GM12873 (cell line): ENCODE results near the gene MAP3K15.

ENCODE experiments used
- TF ChIP-seq, protein P1 (sequence below): IDR thresholded peaks from 2 replicates; pipeline ENCODE4 v1.5.1; 2012; ENCODE audit warnings: low read depth, mild to moderate bottlenecking, moderate library complexity, low read length, control low read depth; ENCODE audit not compliant: insufficient read depth; ENCODE audit errors: missing control alignments

MAP3K15 gene

GRCh38 chrX:19334945-19335626 is 180.2 kb downstream of the MAP3K15 start:
- TF ChIP-seq, protein P1, sequence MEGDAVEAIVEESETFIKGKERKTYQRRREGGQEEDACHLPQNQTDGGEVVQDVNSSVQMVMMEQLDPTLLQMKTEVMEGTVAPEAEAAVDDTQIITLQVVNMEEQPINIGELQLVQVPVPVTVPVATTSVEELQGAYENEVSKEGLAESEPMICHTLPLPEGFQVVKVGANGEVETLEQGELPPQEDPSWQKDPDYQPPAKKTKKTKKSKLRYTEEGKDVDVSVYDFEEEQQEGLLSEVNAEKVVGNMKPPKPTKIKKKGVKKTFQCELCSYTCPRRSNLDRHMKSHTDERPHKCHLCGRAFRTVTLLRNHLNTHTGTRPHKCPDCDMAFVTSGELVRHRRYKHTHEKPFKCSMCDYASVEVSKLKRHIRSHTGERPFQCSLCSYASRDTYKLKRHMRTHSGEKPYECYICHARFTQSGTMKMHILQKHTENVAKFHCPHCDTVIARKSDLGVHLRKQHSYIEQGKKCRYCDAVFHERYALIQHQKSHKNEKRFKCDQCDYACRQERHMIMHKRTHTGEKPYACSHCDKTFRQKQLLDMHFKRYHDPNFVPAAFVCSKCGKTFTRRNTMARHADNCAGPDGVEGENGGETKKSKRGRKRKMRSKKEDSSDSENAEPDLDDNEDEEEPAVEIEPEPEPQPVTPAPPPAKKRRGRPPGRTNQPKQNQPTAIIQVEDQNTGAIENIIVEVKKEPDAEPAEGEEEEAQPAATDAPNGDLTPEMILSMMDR, result peak; percentile 74

DNA sequence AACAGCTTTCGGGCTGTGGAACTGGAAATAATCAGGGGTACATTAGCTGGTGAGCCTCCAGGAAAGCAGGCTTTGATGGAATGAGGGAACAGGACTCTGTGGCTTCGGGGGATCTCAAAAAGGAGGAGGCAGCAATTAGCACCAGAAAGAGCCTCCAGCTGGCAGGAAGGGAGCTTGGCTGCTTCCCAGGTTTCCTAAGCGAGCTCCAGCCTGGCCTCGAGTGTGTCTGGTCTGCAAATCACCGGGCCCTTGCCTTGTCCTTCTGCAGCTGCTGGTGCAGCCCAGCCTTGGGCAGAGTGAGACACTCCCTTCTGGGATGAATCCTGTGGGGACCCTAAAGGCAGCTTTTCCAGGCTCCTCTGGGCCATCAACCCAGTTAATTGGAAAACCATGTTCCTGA is 182.3 kb downstream of the MAP3K15 start:
- TF ChIP-seq, protein P1, result no peak

GRCh38 chrX:19331831-19332230 is 183.5 kb downstream of the MAP3K15 start:
- TF ChIP-seq, protein P1, result no peak

GRCh38 chrX:19326567-19326966 is 188.7 kb downstream of the MAP3K15 start:
- TF ChIP-seq, protein P1, result no peak
